Measurements from ENCODE around the gene ZNF750.

ZNF750 gene

DNA sequence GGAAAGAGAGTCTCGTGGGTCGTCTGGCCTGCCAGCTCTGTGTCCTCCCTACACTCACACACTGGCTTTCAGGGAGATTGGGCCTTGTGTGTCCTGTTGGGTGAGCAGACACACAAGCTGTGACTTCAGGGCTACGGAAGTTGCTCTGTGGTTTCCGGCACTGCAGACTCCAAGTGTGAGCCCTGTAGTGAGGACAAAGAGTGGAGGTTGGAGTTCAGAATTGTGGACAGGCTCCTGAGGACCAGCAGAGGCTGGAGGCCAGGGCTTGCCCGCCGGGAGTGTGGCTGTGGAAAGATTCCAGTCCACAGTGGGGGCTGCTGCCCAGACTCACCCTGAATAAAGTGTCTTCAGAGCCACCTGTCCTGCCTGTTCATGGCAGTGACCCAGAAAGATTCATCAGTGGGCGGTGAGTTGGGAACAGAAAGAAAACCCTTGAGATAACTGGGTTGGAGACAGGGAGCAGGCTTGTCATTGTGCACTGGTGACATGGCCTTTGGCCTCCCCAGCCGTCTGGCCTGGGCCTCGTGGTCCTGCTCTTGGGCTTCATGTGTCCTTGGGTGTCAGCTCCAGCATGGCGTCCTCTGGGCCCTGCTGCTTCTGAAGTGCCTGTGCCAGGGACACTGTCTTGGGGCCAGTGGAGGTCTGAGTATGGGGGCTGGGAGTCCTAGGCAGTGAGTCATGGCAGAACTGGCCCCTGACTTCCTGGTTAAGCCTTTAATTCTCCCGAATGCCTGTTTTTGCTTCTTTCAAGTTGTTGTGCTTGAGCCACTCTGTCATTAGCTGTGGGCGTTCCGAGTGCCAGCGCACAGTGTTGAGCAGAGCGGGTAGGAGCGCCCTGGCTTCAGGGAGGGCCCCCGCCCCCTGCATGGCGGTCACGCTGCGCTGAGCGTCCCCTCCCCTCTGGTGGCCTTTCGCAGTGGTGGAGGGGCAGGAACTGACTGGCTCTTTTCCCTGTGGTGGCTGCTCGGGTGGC, 19.9 kb upstream of the ZNF750 start:
- DNase-seq, result no peak

- DNase-seq, result no peak
Observed at GRCh38 chr17:82858376-82859126, 18.7 kb upstream of the ZNF750 start.

DNA sequence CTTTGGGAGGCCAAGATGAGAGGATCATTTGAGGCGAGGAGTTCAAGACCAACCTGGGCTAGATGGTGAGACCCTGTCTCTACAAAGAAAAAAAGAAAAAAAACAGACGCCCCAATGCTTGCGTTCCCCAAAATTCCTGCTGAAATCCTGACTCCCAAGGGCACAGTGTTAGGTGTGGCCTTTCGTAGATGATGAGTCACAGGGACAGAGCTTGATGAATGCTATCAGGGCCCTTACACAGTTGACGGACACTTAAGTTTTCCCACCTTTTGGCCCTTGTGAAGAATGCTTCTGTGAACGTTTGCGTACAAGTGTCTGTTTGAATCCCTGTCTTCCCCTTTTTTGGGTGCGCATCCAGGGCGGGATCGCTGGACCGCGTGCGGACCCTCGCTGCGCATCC, 16.5 kb upstream of the ZNF750 start:
- DNase-seq, result no peak

- no peak for DNase-seq
Observed at GRCh38 chr17:82854226-82854625, 14.4 kb upstream of the ZNF750 start.

DNA sequence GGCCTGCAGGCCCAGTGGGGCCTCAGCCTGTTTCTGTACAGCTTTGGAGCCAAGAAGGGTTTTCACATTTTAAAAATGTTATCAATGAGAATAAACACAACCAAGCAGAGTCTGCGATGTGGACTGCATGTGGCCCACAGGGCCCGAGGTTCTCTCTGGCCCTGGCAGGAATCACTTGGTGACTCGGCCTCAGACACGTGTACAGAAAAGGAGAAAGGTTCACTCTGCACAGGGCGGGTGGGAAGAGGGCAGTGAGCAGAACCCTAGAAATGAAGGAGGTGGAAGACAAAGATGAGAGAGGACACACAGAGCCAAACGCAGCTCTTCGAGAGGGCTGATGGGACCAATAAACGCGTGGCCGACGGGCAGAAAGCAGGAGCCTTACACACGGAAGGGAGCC, 11.6 kb upstream of the ZNF750 start:
- no peak for DNase-seq

DNA sequence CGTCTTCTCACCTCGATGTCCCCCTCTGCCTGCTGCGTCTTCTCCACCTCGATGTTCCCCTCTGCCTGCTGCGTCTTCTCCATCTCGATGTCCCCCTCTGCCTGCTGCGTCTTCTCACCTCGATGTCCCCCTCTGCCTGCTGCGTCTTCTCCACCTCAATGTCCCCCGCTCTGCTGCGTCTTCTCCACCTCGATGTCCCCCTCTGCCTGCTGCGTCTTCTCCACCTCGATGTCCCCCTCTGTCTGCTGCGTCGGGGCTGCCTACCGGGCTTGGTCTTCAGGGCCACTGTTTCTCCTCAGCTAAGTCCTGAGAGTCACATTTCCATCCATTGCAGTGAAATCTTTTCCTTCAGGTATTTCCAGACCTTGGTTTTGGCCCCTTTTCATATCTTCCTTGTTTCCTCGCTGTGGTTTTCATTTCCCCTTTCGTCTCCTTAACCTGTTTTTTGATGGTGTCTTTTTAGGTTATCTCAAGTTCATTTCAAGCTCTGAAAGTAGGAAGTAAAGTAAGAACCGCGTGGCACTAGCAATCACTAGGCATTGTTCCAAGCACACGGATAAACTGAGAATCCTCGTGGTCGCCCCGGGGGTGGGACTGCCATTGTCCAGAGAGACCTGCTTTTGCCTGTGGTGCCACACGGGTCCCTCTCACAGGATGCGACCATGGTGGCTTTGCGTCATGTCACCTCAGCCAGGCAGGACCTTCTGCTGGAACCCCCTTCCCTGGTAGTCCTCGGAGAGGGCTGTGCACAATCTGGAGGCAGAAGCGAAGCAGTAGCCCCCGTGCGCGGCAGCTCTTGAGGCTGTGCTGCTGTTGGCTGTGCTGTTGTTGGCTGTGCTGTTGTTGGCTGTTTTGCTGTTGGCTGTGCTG, 9.5 kb upstream of the ZNF750 start:
- no peak for DNase-seq

DNA sequence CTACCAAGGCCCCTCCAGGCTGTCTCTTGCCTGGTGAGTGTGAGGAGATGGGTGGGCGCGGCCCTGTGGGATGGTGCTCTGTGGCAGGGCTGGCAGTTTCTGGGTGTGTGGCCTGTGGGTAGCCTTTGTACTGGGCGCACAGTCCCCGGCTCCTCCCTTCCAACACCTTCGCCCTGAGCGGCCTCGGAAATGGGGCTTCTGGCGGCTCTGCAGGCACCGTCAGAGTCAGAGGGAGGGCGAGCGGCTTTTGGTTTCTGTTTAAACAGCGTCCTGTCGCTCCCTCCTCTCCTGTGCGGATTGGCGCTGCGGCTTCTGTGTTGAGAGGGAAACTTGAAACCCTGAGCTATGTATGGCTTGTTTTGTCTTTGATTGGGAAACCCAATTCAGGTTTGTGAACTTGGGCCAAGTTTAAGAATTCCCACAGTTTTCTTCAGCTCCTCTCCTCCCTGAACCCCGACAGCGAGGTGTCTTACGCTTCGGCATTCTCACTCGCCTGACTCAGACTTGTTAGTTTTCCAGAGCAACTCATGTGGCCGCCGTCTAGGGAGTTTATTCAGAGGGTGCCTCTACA, 8.3 kb upstream of the ZNF750 start:
- DNase-seq, result peak; percentile 4

DNA sequence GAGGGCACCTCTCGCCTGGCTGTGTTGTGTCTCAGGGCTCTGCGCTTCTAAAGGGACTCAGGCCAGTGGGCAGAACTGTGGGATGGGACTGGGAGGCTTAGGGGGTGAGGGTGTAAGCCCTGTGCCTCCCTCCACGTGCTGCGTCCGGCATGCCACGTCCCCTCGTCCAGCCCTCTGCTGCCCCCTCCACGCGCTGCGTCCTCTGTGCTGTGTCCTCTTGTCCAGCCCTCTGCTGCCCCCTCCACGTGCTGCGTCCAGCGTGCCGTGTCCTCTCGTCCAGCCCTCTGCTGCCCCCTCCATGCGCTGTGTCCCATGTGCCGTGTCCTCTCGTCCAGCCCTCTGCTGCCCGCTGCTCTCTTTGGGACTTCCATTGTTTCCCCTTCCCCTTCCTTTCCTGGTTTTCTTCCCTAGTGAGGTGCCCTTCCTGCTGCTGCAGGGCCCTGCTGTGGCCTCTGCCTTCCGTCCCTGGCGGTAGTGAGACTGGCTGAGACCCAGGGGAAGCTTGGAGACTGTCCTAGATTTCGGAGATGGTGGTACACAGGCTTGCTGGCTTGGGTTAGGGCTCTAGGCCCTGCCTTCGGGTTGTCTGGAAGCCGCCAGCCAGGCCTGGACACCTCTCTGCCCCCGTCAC, 6.4 kb upstream of the ZNF750 start:
- DNase-seq, result no peak

- DNase-seq, result no peak
Observed at GRCh38 chr17:82845163-82845807, 5.5 kb upstream of the ZNF750 start.

- DNase-seq, result peak; percentile 6
Observed at GRCh38 chr17:82844796-82845162, 5.0 kb upstream of the ZNF750 start.

- no peak for DNase-seq
Observed at GRCh38 chr17:82843904-82844680, 4.3 kb upstream of the ZNF750 start.

GRCh38 chr17:82841921-82842596, 2.2 kb upstream of the ZNF750 start:
- DNase-seq, result no peak

DNA sequence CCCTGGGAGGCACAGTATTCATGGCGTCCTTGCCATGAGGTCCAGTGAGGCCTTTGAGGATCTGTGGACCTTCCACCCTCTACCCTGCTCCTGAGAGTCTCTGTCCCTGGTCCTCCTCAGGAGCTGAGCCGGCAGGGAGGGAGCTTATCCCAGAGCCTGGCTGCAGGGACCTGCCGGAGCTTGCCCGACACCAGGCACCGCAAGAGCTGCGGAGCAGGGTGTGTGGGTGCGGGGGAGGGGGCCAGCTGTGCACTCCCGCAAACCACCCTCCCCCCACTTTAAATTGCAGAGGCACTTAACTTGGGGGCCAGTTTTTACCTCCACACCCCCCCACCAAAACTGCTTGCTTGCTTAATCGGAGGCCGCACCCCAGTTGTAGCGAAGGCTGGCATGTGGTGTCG, 609 bp upstream of the ZNF750 start:
- no peak for DNase-seq

GRCh38 chr17:82838386-82839063, 1.3 kb downstream of the ZNF750 start:
- no peak for DNase-seq

GRCh38 chr17:82837586-82838320, 2.1 kb downstream of the ZNF750 start:
- DNase-seq, result no peak

- DNase-seq, result no peak
Observed at GRCh38 chr17:82836823-82837357, 2.9 kb downstream of the ZNF750 start.

GRCh38 chr17:82835766-82836512, 3.9 kb downstream of the ZNF750 start:
- DNase-seq, result no peak

GRCh38 chr17:82835122-82835521, 4.7 kb downstream of the ZNF750 start:
- DNase-seq, result no peak

Measured in NCI-H1092 treated with DMSO at 0.1 percent for 48 hours (cell line).